ENCODE measurements around the gene ALDH3A2. TPM values are rescaled to one million over a fixed set of nuclear protein-coding genes. Genes with fewer than 3 reads are reported as not detected.

ALDH3A2 gene
- total RNA-seq, 1 donor from 2014 or later, result 115 TPM

- ATAC-seq (no peak), DNase-seq (no peak)
- TF ChIP-seq, protein P1, sequence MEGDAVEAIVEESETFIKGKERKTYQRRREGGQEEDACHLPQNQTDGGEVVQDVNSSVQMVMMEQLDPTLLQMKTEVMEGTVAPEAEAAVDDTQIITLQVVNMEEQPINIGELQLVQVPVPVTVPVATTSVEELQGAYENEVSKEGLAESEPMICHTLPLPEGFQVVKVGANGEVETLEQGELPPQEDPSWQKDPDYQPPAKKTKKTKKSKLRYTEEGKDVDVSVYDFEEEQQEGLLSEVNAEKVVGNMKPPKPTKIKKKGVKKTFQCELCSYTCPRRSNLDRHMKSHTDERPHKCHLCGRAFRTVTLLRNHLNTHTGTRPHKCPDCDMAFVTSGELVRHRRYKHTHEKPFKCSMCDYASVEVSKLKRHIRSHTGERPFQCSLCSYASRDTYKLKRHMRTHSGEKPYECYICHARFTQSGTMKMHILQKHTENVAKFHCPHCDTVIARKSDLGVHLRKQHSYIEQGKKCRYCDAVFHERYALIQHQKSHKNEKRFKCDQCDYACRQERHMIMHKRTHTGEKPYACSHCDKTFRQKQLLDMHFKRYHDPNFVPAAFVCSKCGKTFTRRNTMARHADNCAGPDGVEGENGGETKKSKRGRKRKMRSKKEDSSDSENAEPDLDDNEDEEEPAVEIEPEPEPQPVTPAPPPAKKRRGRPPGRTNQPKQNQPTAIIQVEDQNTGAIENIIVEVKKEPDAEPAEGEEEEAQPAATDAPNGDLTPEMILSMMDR (IDR thresholded peaks at IDR 0.05), result no peak
- Histone ChIP-seq H3K36me3 (no peaks in the 10 kb centered on the region), H3K9me3 (no peaks in the 10 kb centered on the region), H3K27me3 (ENCODE audit: low read depth) (no peaks in the 10 kb centered on the region), H3K4me3 (no peak overlapping the region), H3K27ac (no peak overlapping the region), H3K4me1 (peaks cover 10% of the 10 kb centered on the region)
- intact Hi-C loops (cut with DNase I), result no loop called here
Measured at GRCh38 chr17:19718041-19718612, 69.6 kb downstream of the ALDH3A2 start.

DNA sequence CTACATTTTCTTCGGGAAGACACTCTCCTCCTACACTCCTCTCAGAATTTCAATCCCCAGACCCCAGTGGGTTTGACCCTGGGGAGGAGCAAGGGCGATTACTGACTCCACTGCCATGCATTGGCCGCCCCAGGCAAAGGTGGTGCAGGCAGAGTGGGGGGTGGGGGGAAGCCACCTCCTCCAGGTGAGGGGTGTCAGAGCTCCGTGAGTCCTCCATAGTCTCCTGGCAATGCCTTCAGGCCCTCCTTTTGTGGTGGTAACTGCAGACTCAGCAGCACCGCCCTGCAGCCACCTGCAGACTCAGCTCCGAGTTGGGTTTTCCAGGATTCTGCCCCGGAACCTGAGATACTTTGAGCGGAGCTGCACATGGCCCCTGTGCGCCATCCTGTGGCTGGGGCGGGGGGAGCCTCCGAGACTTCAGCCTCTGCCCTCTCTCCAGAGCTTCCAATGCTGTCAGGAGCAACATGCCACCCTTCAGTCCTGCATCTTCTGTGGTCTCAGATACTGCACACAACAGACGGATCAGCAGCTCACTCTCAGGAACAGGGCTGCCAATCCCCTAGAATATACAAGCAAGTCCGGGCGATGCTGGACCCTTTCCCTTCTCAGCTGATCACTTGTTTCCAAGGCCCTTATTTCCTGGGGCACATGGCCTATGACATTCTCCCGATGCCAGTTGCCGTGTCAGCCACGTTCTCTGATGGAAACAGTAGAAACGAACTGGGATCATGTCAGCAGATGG, 70.2 kb downstream of the ALDH3A2 start:
- intact Hi-C loops (cut with DNase I), result no loop called here
- no peaks in the 10 kb centered on the region for H3K27me3 ChIP-seq (ENCODE audit: low read depth)
- TF ChIP-seq, protein P1 (IDR thresholded peaks at IDR 0.05), result no peak
- DNase-seq (no peak), ATAC-seq (peak in 1 of 2 donors; percentile 15)
- H3K4me1 ChIP-seq, result peaks cover 10% of the 10 kb centered on the region
- no peaks in the 10 kb centered on the region for H3K9me3 ChIP-seq
- H3K4me3 ChIP-seq, result no peak overlapping the region
- H3K27ac ChIP-seq, result no peak overlapping the region
- no peaks in the 10 kb centered on the region for H3K36me3 ChIP-seq

DNA sequence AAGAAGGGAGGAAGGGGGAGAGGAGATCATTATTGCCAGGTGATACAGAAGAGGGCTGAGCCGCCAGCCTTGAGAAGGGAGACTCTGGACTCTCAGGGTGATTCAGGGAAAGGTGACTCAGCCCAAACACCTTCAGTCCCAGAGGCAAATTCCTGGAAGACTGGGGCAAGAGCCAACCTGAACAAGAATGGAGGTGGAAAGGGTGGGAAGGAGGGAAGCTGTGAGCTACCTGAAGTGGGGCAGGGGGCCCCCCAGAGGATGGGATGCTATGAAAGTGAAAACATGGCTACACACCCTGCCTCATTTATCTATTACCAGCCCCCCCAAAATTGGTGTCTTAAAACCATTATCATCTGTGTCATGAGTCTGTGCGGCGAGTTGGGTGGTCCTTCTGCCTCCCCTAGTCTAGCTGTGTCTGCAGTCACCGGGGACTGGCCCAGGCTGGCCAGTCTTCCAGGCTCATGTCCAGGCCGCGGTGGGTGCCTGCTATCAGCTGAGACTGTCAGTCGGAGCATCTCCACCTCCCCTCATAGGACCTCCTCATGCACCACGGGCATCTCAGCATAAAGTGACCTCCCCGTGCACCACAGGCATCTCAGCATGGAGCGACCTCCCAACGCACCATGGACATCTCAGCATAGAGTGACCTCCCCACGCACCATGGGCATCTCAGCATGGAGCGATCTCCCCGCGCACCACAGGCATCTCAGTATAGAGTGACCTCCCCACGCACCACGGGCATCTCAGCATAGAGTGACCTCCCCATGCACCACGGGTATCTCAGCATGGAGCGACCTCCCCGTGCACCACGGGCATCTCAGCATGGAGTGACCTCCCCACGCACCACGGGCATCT, 71.0 kb downstream of the ALDH3A2 start:
- TF ChIP-seq, protein P1 (IDR thresholded peaks at IDR 0.05), result no peak
- intact Hi-C loops (cut with DNase I), result no loop called here
- H3K27ac ChIP-seq, result no peak overlapping the region
- H3K4me3 ChIP-seq, result no peak overlapping the region
- peaks cover 18% of the 10 kb centered on the region for H3K4me1 ChIP-seq
- H3K27me3 ChIP-seq (ENCODE audit: low read depth), result no peaks in the 10 kb centered on the region
- ATAC-seq (no peak), DNase-seq (no peak)
- H3K36me3 ChIP-seq, result no peaks in the 10 kb centered on the region
- H3K9me3 ChIP-seq, result no peaks in the 10 kb centered on the region

DNA sequence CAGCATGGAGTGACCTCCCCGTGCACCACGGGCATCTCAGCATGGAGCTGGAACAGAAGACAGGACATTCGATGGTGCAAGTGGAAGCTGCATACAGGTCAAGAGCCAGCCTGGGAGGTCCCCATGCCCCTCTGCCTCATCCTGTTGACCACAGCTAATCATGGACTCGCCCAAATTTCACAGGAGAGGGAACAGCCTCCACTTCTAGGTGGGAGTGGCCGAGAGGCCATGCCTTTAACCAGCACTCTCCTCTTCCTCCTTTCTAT, 71.6 kb downstream of the ALDH3A2 start:
- DNase-seq (no peak), ATAC-seq (no peak)
- Histone ChIP-seq H3K27ac (no peak overlapping the region), H3K27me3 (ENCODE audit: low read depth) (no peaks in the 10 kb centered on the region), H3K36me3 (no peaks in the 10 kb centered on the region), H3K9me3 (no peaks in the 10 kb centered on the region), H3K4me1 (peaks cover 24% of the 10 kb centered on the region), H3K4me3 (no peak overlapping the region)
- TF ChIP-seq, protein P1 (IDR thresholded peaks at IDR 0.05), result no peak
- intact Hi-C loops (cut with DNase I), result no loop called here

- Histone ChIP-seq H3K4me1 (peaks cover 29% of the 10 kb centered on the region), H3K27ac (no peak overlapping the region)
- intact Hi-C loops (cut with DNase I), result no loop called here
Measured at GRCh38 chr17:19720631-19721426, 72.3 kb downstream of the ALDH3A2 start.

More at GRCh38 chr17:19720631-19721426, 72.3 kb downstream of the ALDH3A2 start:
- H3K4me3 ChIP-seq, result no peak overlapping the region
- no peaks in the 10 kb centered on the region for H3K9me3 ChIP-seq
- no peaks in the 10 kb centered on the region for H3K27me3 ChIP-seq (ENCODE audit: low read depth)
- H3K36me3 ChIP-seq, result no peaks in the 10 kb centered on the region
- no peak for DNase-seq
- ATAC-seq, result no peak
- TF ChIP-seq, protein P1 (IDR thresholded peaks at IDR 0.05), result no peak
